Glomerular endothelial cell (primary cell): ENCODE measurements around the gene PTCH2. TPM values are rescaled to one million over a fixed set of nuclear protein-coding genes. Genes with fewer than 3 reads are reported as not detected.
A peak's percentile ranks its signal among the peaks of the same experiment; 100 is the strongest.
"Not testable (repeated sequence)": the region's sequence is repeated elsewhere in the genome, so short reads cannot be mapped to it uniquely, and the experiment has no call there.

Source experiments
- DNase-seq: peaks from one replicate; pipeline ENCODE4 v3.0.0-alpha.2; 2011; ENCODE audit warnings: low read depth, low spot score; ENCODE audit errors: extremely low read depth
- total RNA-seq: library from RNA; depleted of rRNA; stranded (reverse); fragments of >200 nt; gene quantifications from 2 replicates; pipeline ENCODE4 v1.2.3, GENCODE V29; 2015

PTCH2 gene
- total RNA-seq, 1 donor from 2014 or later, result 0.23 TPM

DNA sequence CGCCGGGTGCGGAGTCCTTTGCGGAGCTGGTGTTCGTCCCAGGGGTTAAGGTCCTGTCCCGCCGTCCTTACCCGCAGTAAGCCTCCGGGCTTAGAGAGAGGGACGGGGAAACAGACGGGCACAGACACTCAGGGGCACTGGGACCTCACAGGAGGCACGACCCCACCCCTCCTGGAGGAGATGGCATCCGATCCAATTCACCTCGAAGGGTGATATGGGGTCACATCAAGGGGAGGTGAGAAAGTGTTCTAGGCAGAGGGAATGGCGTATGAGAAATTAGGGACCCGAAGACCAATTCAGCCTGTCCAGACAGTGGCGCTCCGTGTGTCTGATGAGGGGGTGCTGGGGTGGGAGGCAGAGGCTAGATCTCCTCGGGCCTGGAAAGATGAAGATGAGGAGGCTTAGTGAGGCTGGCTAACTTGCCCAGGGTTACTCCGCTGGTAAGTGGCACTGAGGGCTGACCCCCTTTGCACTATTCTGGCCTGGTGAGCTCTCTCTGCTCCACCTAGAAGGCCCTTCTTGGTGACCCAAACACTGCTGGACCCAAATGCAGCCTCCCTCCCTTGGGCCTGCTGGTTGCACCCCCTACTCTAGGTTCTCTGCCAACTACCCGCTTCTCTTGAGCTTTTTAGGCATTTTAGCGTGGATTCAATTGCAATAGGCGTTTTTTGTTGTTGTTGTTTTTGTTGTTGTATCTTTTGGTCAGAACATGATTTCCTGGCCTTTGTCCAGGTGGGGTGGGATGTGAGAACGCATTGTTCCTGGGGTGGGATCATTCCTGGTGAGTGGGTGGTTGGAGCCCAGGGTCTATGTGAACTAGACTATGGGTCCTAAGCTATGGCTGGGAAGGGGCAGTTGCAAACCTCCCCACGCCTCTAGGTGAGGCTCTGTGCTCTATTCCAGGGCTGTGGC is 22.5 kb downstream of the PTCH2 start:
- no peak for DNase-seq

DNA sequence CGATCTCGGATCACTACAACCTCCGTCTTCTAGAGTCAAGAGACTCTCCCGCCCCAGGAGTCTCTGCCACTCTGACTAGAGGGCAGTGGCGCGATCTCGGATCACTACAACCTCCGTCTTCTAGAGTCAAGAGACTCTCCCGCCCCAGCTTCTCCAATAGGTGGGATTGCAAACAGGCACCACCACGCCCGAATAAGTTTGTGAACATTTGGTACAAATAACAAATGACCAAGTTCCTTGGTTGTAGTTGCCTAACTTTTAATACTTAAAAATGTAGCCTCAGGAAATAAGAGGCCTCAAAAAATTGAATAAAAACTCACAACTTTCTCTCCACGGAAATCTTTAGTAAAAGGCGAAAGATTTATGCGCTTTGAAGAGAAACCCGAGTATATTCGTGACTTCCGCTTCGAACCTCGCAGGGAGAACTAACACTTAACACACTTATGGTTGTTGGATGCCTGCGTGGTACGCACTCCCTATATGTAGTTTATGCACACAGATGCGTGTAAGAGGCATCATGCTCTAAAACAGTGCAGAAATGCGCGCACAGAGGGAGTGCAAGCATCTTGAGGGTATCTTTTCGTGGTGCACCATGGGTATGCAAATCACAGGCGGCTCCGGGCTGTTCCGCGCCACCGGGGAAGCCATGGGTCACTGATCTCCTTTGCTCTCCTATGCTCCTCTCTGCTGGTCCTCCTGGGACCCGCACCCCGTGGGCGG is 23.3 kb downstream of the PTCH2 start:
- DNase-seq, result no peak

DNA sequence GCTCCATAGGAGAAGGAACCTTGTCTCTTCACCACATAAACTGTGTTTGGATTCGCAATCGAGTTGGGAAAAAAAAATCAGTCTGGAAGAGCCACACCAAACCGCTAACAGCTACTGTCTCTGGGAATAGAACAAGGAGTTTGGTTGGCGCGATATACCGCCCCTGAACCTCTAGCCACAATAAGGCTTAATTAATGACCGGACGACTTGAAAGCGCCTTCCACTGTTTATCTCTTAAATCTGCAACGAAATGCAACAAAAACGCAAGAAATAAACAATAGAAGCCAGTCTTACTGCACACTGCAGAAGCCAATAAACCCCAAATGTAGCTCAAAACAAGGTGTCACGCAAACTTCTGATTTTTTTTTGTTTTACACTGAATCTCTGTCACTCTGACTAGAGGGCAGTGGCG is 23.9 kb downstream of the PTCH2 start:
- no peak for DNase-seq

DNA sequence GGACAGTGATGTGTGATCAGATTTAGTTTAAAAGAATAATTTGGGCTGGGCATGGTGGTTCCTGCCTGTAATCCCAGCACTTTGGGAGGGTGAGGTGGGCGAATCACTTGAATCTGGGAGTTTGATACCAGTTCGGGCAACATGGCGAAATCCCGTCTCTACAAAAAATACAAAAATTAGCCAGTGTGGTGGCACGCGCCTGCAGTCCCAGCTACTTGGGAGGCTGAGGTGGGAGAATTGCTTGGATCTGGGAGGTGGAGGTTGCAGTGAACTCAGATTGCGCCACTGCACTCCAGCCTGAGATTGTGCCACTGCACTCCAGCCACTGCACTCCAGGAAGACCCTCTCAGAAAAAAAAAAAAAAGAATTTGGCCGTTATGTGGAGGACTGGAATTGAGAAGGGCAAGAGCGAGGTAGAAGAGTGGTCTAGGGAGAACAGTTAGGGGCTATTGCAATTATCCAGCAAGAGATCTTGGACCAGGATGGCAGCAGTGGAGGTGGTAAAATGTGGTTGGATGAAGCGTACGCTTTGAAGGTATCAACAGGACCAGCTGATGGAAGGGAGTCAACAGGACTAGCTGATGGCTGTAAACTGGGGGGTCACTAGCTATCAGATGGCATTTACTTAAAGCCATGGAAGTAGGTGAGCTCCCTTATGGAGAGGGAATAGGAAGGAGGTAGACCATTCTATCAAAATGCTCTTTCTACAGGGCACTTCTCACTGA is 25.1 kb downstream of the PTCH2 start:
- no peak for DNase-seq

DNA sequence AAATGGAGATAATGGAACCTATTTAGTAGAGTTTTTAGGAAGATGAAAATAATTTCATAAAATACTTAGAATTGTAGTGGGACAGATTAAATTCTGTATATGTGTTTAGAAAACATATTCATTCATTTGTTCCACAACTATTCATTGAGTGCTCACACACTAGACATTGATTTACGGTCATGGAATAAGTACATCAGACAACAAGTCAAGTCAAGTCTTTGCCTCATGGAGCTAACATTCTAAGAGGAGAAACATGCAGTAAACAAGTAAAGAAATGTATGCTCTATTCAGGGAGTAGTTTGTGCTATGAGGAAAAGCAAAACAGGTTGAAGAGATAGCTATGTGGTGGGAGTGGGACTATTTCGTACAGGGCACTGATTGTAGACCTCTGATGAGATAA is 25.7 kb downstream of the PTCH2 start:
- no peak for DNase-seq

DNA sequence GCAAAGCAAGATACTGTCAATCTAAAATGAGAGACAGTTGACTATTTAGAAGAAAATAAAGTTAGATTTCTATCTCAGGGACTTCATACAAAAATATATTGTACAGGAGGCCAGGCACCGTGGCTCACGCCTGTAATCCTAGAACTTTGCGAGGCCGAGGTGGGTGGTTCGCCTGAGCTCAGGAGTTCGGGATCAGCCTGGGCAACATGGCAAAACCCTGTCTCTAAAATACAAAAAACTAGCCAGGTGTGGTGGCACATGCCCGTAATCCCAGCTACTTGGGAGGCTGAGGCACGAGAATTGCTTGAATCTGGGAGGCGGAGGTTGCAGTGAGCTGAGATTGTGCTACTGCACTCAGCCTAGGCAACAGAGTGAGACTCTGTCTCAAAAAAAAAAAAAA is 27.1 kb downstream of the PTCH2 start:
- DNase-seq, result not testable (repeated sequence)

DNA sequence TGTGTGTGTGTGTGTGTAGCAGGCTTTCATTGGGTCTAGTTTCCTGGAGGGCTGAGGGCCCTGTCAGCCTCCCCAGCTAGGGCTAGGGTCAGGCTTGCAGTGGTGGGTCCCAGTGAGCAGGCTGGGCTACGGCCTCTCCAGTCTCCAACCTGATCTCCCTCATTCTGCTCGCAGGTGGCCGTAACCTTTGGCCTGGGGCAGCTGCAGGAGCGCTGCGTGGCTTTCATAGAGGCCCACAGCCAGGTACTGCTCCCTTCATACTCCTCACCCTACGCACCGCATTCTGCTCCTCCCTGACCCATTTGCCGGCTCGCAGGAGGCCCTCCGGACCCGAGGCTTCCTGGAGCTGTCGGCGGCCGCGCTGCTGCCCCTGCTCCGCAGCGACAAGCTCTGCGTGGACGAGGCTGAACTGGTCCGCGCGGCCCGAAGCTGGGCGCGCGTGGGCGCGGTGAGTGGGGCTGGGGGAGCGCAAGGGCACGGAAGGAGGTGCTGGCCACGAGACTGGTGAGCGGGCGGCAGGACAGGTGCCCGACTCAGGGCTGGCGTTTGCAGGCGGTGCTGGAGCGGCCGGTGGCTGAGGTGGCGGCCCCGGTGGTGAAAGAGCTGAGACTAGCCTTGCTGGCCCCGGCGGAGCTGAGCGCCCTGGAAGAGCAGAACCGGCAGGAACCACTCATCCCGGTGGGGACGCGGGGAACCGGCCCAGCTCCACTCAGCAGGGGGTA is 30.1 kb downstream of the PTCH2 start:
- DNase-seq, result no peak

DNA sequence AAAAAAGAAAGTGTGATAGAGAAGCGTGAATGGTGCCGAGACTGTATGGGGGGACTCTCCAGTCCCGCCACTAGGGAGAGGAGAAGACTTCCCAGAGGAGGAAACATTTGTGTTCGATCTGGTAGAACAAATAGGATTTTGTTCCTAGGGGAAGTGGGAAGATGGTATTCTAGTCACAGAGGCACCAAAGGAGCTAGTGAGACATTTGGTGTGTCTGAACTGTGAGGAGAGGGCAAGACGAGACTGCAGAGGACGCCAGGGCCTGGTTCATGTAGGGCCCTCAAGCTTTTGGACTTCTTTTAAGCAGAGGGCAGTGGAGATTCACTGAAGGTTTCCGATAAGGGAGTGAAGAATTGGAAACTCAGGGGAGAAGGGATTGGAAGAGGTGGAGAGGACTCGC is 31.8 kb downstream of the PTCH2 start:
- no peak for DNase-seq

DNA sequence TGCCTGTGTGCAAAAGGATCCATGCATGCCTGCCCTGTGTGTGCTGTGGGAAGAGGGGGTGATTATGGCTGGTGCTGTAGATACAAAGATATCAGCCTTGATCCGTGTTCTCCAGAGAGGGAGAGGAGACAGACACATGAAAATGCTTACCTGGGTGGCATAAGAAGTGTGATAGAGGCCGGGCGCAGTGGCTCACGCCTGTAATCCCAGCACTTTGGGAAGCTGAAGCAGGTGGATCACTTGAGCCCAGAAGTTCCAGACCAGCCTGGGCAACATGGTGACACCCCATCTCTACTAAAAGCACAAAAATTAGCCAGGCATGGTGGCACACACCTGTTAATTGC is 32.3 kb downstream of the PTCH2 start:
- not testable (repeated sequence) for DNase-seq

DNA sequence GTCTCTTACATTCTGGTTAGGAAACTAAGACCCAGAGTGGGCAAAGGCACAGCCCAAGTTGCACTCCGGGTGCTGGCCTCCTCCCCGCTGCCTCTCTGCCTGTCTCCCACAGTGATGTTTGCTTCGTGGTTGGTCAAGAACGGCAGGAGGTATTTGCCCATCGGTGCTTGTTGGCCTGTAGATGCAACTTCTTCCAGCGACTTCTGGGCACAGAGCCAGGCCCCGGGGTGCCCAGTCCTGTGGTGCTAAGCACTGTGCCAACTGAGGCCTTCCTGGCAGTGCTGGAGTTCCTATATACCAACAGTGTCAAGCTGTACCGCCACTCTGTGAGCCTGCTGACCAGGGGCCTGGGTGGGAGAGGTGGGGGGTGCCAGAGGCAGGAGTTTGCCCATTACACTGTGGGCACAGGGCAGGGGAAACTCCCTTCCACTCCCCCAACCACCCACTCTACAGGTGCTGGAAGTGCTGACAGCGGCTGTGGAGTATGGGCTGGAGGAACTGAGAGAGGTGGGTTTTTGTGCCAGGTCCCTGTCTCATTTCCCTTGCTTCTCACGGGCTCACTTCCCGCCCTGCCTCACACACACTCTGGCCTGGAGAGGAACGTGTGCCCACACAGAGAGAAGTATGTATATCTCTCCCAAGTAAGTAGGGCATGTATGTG is 32.8 kb downstream of the PTCH2 start:
- DNase-seq, result no peak

DNA sequence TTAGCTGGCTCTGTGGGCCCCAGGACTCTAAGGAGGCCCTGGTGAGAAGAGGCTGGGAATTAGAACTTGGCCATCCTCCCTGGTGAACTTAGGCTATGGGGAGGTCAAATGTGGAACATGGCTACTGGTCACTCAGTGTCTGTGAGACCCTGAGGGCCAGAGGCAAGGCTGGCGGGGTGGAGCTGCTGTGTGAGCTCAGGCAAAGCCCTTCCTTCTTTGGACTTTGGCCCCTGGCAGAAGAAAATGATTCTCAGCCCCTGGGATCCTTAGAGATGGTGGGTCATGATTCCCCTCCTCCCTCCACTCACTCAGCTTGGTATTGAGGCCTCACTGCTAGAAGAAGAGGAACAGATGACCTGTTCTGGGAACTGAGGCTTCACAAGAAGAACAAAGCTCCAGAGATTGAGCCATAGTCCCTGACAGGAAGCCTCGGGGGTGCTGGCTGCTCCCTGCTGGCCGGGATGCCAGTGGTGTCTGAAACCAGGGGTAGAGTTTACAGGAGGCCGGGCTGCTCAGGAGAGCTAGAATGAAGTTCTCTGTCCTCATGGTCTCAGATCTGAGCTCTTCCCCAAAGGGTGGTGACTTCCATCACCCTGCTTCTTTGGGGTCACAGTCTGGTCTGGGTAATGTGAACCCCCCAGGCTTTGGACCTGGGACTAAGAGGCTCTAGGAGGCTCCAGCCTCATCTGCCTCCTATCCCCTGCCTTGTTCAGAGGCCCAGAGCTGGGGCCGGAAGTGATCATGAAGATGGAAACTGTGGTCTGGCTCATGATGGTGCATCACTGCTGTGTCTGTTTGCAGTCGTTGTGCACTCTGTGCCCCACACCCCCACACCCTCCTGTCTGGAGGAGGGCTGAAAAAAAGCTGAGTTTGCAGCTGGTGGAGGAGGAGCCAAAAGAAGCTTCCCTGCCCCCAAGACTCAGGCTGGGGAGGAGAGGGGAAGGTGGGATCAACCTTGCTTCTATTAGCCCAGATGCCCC is 33.8 kb downstream of the PTCH2 start:
- no peak for DNase-seq

DNA sequence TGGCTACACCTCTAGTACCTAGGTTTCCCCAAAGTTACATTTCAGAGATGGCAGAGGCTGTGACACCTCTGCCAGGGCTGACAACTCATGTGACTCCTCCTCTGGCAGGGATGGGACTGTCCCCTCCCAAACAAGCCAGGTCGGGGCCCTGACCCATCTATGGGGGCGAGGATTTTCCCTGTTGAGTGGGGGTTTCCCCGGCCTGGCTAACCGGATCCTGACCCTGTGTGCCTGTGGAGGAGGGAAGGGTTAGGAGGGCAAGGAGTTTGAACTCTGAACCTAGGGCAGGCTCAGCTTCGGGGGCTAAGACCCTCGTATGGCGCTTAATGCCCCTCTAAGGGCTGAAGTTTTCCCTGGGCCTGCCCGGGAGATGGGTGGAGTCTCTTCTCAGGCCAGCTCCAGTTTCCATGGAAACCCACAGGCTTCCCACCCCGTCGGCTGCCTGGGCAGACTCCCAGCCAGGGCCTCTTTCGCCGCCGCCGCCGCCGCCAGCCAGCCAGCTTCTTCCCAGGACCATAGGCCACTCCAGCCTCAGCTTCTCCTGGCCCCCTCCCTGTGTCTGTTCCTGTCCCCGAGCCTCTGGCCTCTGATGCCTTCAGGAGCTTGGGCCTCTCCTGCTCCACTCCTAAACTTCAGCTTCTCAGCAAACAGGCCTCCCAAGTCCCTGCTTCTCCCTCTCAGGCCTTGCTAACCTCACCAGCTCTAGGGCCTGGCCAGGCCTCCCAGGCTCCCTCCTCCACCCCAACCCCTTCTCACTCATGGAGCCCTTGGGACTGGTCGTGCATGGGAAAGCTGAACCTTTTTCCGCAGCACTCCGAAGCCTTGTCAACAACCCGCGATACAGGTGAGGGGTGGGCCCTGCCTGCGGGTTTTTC is 34.8 kb downstream of the PTCH2 start, which contains the start of gene BTBD19:
BTBD19 (plus strand) TSS at position 461 of the 875 bp plus-strand sequence; CDS start at position 759, 298 bp downstream.
- DNase-seq, result no peak

DNA sequence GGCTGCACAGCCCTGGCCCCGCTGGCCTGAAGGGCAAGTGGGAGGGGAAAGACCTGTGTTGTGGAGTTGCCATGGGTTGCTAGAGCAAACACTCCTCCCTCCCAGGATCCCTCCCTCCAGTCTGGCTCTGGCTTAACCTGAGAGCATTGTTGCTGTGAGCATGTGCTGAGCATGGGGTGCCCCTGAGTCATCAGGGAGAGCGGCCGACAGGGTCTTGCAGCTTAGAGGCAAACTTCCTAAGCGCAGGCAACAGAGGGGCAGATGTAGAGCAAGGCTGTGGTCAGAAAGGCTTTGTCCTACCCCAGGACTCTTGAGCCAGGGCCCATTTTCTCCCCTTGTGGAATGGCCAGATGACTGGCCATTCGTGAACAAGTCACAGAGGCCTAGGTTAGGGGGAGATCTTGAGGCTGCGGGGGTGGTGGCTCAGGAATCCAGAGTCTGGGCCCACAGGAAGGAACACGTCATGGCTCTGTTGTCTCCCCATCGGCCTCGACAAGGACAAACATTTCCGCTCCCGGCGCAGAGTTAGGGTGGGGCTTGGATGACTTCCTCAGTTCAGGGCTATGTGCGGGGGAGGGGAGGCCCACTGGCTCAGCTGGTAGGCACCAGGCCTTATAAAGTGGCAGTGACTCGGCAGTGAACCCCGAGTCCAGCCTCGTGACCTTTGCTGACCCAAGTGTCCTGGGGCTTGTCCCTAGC is 35.5 kb downstream of the PTCH2 start:
- DNase-seq, result peak; percentile 99

DNA sequence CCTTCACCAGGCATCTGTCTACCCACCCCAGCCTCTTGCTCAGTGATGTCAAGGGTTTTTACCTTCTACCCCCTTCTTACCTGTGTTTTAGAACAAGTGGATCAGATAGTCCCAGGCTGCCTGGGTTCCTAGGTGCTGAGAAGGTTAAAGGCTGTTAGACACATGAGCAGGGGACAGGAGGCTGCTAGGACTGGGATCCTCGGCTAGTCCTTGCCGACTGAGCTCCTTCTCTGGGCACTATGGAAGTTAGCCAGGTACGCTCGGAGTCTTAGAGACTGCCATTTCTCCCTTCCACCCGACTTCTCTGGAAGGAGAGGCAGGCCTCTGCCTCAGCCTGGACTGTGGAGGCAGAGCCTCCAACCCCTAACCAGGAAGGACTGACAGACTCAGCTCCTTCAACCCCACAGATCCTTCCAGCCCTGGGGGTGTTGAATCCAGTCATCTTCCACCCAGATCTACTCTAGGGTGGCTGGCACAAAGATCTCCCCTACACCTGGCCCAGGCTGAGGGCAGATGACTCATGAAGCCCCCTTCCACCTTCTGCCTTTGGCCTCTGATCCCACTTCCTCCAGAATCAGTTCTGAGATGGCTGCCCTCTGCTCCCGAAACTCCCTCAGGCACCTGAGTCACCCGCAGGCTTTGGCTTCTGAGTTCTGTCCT is 36.2 kb downstream of the PTCH2 start, which contains the start of gene DYNLT4:
DYNLT4 (minus strand) TSS at position 648 of the 660 bp plus-strand sequence. CDS start 683 bp downstream, outside the sequence.
- no peak for DNase-seq

DNA sequence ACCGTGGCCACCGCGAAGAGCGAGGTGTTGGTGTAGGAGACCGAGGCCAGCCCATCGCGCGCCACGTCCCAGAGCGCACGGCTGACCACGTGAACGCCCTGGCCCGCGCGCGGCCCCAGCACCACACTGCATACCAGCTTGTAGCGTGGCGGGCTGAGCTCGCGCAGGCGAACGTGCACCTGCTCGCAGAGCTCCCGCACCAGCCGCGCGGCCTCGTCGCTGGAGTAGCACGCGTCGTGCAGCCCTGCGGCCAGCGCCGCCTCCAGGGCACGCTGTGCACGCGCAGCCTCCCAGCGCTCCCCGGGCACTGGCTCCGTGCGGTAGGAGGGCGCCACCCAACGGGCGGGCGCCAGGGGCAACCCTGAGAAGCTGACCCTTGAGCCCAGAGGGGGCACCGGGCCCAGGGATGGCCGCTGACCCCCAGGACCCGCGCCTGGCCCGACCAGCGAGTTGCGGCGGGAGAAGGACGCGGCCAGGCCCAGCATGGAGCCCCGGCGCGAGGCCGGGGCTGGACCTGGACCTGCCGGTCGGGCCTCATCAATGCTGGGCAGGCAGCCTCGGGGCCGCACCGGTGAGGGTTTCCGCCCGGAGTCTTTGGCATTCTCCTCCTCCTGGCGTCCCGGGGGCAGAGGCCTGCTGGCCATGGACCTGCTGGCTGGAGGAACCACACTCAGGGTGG is 36.9 kb downstream of the PTCH2 start:
- DNase-seq, result no peak
